ENCODE data around the gene IRF5.
"Not testable (repeated sequence)": the region's sequence is repeated elsewhere in the genome, so short reads cannot be mapped to it uniquely, and the experiment has no call there.

Gene IRF5

GRCh38 chr7:128906766-128907559, 30.8 kb upstream of the IRF5 start:
- DNase-seq = no peak

DNA sequence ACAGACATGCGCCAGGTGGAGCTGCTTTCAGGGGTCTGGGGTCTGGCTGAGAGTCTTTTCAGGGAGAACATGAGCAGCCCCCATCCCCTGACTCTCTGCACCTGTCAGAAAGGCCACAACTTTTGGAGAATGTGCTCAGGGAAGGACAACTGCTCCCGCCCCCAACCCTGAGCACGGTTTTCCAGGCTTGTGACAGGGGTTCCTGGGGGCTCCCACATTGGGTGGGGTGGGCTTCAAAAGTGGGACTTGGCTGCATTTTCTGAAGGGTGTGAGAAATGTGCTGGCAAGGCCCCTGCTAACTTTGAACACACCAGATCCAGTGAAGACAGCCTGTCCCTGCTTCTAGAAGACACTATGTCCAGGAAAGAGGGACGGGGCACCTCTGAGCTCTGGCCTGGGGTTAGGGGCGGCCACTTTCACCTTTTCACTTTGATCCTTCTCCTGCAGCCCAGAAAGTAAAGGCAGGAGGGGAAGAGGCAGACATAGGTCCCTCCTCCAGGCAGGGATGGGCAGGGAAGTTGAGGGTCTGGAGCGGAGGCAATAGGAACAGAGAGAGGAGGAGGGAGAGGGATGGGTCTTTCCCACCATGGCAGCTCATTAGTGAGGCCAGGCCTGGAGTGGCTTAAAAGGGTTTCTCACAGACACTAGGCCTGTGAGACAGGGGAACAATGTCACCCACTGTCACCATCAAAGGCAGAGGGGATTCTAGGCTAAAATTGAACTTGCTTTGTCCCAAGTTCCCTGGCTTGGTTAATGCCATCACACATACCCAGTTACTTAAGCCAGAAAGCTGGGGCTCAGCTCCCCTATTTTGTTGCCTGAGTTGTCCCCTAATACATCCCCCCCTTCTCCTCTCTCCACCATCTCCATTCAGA, 28.7 kb upstream of the IRF5 start:
- no peak for DNase-seq

DNA sequence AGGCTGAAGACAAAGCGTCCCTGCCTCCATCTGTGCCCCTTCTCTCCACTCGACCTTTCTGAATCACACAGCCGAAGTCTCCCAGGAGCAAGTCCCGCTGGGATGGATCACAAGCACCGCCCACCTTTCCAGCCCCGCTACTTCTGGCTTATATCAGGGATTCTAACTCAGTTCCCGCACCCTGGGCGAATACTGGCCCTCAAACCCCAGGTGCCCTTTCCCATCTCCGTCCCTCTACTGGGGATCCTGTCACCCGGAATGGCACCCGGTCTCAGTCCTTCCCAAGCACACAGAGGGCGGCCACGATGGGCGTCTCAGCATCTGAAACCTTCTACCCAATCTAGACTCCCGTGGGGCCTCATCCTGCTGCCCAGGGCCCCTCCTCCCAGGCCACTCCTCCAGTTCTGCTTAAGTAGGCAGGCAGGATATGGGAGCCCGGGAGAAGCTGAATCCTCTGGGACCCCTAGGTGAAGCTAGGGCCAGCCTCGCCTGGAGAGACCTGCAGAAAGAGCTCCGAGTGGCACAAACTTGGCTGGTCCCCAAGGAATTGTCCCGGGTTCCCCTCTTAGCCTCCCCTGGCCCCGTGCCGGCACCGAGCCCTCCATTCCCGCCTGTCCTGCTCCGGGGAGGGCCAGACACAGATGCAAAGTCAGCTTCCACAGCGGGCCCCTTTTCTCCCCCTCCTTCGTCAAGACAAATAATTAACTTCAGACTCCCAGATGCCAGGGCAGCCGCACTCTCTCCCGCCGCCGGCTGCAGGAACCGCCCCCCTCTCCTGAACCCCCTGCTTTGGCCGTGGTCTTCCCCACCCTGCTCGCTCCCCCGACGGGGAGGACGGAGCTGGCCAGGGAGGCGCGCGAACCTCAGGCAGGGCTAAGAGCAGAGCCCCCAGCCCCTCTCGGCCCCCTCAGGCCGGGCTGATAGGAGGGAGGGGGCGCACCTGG, 27.8 kb upstream of the IRF5 start:
- no peak for DNase-seq

GRCh38 chr7:128910569-128910945, 27.2 kb upstream of the IRF5 start, which contains the start of gene KCP:
TSS of gene KCP (minus strand) at chr7:128910709. CDS start at chr7:128910676, 33 bp downstream.
- no peak for DNase-seq

- no peak for DNase-seq
Measured at GRCh38 chr7:128911423-128912031, 26.2 kb upstream of the IRF5 start.

- no peak for DNase-seq
Measured at GRCh38 chr7:128912281-128912680, 25.4 kb upstream of the IRF5 start.

- not testable (repeated sequence) for DNase-seq
Measured at GRCh38 chr7:128912709-128913495, 24.8 kb upstream of the IRF5 start.

DNA sequence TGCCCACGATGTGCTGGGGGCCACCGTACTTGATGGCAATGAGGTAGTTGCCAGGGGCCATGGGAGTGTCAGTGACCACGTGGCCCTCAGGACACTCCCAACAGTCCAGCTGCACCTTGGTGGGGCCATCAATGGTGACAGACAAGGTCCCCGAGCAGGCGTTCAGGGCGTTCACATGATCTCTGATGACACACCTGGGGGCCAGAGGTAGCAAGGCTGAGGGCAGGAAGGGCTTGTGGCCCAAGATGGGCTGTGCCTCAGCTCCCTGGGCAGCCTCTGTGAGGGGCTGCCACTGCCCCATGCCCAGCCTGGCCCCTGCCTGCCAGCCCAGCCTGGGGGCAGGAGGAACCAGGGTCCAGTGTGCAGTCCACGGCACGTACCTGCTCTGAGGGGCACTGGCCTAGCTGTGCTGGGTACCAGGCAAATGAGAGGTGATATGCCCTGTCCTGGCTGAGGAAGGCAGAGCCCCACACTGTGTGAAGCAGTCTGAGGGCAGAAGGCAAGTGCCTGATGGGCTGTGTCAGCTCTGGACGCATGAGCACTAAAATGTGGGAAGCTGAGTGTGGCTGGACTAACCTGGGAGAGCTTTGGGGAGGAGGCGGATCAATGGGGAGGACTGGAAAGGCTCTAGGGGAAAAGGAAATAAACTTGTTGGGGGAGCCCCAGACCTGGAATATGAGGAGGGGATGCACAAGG, 23.7 kb upstream of the IRF5 start:
- DNase-seq = no peak

DNA sequence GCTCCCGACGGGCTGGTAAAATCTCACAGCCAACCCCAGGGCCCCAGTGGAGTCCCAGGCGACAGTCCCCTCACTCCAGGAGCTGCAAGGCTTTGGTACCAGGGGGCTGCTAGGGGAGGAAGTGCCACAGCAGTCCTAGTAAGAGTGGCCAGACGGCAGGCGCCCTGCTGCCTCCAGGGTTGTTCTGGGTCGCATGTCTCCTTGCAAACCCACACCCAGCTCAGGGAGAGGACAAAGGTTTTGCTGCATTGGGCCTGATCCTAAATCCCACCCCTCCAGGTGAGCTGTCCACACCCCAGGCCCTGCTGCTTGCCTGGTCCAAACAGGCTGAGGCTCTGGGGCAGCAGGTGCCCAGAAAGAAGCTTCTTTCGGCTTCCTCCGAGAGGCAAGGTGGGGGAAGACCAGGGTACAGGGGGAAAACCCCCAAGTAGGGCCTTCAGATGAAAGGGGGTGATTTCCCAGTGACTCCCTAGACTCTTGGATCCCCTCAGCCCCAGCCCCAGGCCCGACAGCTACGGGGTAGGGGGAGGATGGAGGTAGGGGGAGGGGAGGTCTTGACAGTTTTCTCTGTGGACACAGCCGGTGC, 23.1 kb upstream of the IRF5 start:
- no peak for DNase-seq

DNA sequence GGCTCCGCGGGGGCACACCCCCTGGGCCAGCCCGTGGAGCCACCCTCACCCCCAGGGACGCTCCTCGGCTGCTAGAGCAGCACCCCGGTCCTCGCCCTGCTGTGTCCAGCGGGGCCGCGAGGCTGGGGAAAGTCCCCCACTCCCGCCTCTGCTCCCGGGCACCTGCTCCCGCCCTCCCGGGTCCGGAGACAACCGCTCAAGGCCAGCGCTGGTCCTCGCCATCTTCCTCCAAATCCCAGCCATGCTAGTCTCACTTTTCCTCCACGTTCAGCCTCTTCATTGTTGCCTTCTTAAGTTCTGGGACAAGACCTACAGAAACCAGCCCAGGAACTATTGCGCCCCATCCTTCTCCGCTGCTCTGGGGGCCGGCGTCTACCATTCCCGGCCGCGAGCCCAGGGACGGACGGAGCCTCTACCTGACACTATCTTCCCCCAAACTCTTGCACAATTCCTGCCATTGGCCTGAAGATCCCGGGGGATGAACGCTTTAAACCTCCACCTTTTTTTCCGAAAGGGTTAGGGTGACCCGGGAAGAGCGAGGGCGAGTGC, 22.4 kb upstream of the IRF5 start:
- DNase-seq = no peak

- no peak for DNase-seq
Measured at GRCh38 chr7:128915841-128916642, 21.7 kb upstream of the IRF5 start.

- DNase-seq = no peak
Measured at GRCh38 chr7:128916643-128916915, 21.1 kb upstream of the IRF5 start.

DNA sequence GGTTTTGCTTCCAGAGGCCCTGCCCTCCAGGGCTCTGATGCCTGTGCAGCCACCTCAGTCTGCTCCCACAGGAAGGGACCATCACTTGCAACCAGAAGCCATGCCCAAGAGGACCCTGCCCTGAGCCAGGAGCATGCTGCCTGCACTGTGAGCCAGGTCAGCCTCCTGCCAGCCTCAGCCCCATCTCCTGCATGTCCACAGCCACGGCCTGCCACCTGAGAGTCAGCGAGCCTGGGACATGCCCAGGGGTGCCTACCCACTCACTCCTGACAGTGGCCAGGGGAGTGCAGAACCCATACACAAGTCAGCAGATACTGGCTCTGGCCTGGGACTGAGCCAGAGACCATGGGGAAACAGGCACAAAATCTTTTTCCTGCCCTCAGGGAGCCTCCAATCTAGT, 20.6 kb upstream of the IRF5 start:
- no peak for DNase-seq

GRCh38 chr7:128918016-128918665, 19.6 kb upstream of the IRF5 start:
- DNase-seq = no peak

DNA sequence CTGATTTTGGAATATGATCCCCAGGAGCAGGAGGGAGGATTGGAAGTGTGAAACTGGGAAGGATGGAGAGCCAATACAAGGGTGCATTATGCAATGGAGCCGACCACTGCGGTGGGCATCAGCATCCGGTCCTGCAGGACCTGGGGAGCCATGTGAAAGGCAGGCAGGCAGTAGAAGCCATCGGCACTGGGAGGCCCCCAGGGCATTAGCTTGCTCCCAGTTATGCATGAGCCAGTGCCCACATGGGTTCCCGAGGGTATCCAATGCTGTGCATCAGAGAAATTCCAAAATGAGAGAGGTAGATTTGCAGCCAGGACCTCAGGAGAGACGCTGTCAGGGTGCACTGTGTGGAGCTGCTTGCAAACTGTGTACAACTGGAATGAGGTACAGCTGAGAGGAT, 18.5 kb upstream of the IRF5 start:
- DNase-seq = no peak

DNA sequence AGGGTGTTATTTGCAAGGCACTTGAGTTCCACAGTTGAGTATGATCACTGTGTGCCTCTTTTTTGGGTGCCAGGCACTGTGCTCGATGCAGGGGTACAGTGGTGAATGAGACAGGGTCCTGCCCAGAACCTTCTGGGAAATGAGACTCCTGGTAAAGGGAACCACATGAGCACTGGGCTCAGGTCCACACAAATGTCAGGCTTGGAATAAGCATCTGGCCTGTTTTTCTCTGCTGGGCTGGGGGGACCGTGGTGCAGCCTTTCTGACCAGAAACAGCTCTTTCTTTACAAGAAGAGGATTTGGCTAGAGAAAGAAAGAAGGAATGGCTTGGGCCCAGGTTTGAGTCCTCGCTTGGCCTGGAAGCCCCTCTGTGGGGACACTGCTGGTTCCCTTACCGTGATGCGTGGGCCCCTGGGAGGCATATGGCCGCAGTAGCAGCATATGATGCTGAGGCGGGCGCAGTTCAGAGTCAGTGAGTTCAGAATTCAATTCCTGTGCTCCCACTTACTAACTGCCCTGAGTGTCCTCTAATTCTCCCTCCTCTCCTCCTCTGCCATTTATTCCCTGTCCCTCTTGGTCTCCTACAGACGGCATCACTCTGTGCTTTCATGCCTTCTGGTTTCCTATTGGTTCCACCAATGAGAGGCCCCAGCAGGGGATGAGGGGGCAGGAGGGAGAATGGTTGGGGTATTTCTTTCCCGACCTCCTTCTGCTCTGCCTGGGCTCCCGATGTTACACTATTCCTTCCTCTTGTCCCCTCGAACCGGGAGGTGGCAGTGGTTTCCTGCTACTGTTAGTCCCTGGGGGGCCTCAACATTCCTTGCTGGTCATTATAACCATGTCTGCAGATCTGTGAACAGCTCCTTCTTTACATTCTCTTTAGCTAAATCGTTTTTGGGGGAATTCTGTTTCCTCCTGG, 17.6 kb upstream of the IRF5 start:
- no peak for DNase-seq

DNA sequence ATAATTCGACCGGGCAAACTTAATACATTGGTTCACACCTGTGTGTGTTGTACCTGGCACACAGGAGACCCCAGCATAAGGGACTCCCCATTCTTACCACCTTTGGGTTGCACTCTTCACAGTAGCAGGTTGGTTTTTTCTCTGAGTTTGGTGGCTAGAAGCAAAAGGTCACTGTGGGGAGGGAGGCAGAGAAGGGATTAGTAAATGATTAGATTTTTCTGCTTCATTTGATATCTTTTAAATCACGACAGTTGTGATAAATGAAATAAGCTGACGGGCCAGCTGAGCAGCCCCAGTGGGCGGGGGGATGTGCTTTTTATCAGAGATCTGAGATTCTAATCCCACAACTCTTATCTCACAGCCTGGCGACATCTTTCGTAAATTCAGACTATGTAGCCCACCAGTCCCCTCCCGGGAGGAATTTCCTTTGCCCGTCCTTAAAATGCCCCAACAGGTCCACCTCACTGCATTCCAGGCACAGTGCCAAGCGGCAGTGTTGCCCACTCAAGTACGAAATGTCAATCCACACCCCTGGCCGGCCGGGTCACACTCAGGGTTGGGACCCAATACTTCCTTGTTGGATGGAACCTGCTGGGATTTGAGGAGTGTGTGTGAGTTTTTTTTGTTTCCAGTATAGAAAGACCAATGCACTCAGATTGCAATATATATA, 16.7 kb upstream of the IRF5 start:
- DNase-seq = no peak
